ENCODE data around the gene RGS17. TPM values are rescaled to one million over a fixed set of nuclear protein-coding genes. Genes with fewer than 3 reads are reported as not detected.

The RGS17 gene
- total RNA-seq, 3 donors from 2014 or later (not counting 1 experiment from before 2014, with no cell fraction given) = 0.45 to 1.9 (median 0.55) TPM

- Histone ChIP-seq H3K9me3 (ENCODE audit: control insufficient read depth, insufficient read depth, low read length) (no peaks in the 10 kb centered on the region), H3K4me1 (ENCODE audit: control insufficient read depth, insufficient read depth, low read length) (no peaks in the 10 kb centered on the region), H3K27ac (ENCODE audit: low read length) (no peak overlapping the region), H3K36me3 (ENCODE audit: control insufficient read depth, insufficient read depth, low read length) (no peaks in the 10 kb centered on the region), H3K4me3 (ENCODE audit: low read length) (no peak overlapping the region), H3K27me3 (ENCODE audit: control insufficient read depth, insufficient read depth, low read length) (no peaks in the 10 kb centered on the region)
- Mint-ChIP-seq H3K36me3 (no peaks in the 10 kb centered on the region), H3K9me3 (no peaks in the 10 kb centered on the region), H3K27me3 (ENCODE audit: low read depth in 2 of 2) (peaks cover 0 to 10% of the 10 kb centered on the region in 2 donors), H3K4me3 (no peak overlapping the region), H3K27ac (no peak overlapping the region), H3K4me1 (no peaks in the 10 kb centered on the region)
- peak; percentile 24 for TF ChIP-seq CTCF (IDR thresholded peaks at IDR 0.05)
- DNase-seq = peak in 1 of 2 donors; percentile 20
- intact Hi-C loops (cut with micrococcal nuclease) = loop anchor here (1.0 to 5.0 kb wide), 2 partner anchors 280 to 480 kb away; no protein-coding TSS in a partner anchor
- no peak for ATAC-seq
- WGBS (ENCODE audit: insufficient coverage) = 80% methylated on average over 4 of the region's 9 CpGs
Measured at GRCh38 chr6:153032255-153032882, 98.7 kb downstream of the RGS17 start.

- no peaks in the 10 kb centered on the region for H3K9me3 ChIP-seq (ENCODE audit: control insufficient read depth, insufficient read depth, low read length)
- no peaks in the 10 kb centered on the region for H3K36me3 Mint-ChIP-seq
- H3K27me3 ChIP-seq (ENCODE audit: control insufficient read depth, insufficient read depth, low read length) = no peaks in the 10 kb centered on the region
- H3K4me3 ChIP-seq (ENCODE audit: low read length) = no peak overlapping the region
- no peak overlapping the region for H3K27ac ChIP-seq (ENCODE audit: low read length)
- H3K27me3 Mint-ChIP-seq (ENCODE audit: low read depth in 2 of 2) = peaks cover 0 to 10% of the 10 kb centered on the region in 2 donors
- no peaks in the 10 kb centered on the region for H3K36me3 ChIP-seq (ENCODE audit: control insufficient read depth, insufficient read depth, low read length)
- WGBS (ENCODE audit: insufficient coverage) = 17% methylated on average over 1 of the region's 1 CpG
- H3K9me3 Mint-ChIP-seq = no peaks in the 10 kb centered on the region
- no peaks in the 10 kb centered on the region for H3K4me1 Mint-ChIP-seq
- no peaks in the 10 kb centered on the region for H3K4me1 ChIP-seq (ENCODE audit: control insufficient read depth, insufficient read depth, low read length)
- ATAC-seq (no peak), DNase-seq (no peak)
- TF ChIP-seq CTCF (IDR thresholded peaks at IDR 0.05) = no peak
- intact Hi-C loops (cut with micrococcal nuclease) = loop anchor here (5.0 kb wide), 1 partner anchor 481 kb away; no protein-coding TSS in a partner anchor
- no peak overlapping the region for H3K27ac Mint-ChIP-seq
- no peak overlapping the region for H3K4me3 Mint-ChIP-seq
Measured at GRCh38 chr6:153031335-153031955, 99.6 kb downstream of the RGS17 start.

GRCh38 chr6:153028963-153029362, 102.1 kb downstream of the RGS17 start:
- no peak for ATAC-seq
- Mint-ChIP-seq H3K4me3 (no peak overlapping the region), H3K9me3 (no peaks in the 10 kb centered on the region), H3K27me3 (ENCODE audit: low read depth in 2 of 2) (peaks cover 0 to 13% of the 10 kb centered on the region in 2 donors), H3K4me1 (peaks cover 0 to 6% of the 10 kb centered on the region in 2 donors), H3K27ac (no peak overlapping the region), H3K36me3 (no peaks in the 10 kb centered on the region)
- H3K4me3 ChIP-seq (ENCODE audit: low read length) = no peak overlapping the region
- no peaks in the 10 kb centered on the region for H3K27me3 ChIP-seq (ENCODE audit: control insufficient read depth, insufficient read depth, low read length)
- no peak overlapping the region for H3K27ac ChIP-seq (ENCODE audit: low read length)
- no peaks in the 10 kb centered on the region for H3K4me1 ChIP-seq (ENCODE audit: control insufficient read depth, insufficient read depth, low read length)
- 92% methylated on average over 4 of the region's 4 CpGs for WGBS (ENCODE audit: insufficient coverage)
- peak; percentile 8 for TF ChIP-seq CTCF (IDR thresholded peaks at IDR 0.05)
- no peaks in the 10 kb centered on the region for H3K36me3 ChIP-seq (ENCODE audit: control insufficient read depth, insufficient read depth, low read length)
- intact Hi-C loops (cut with micrococcal nuclease) = no loop called here
- H3K9me3 ChIP-seq (ENCODE audit: control insufficient read depth, insufficient read depth, low read length) = no peaks in the 10 kb centered on the region
- DNase-seq = no peak
